ENCODE measurements around the gene RP9. TPM values are rescaled to one million over a fixed set of nuclear protein-coding genes. Genes with fewer than 3 reads are reported as not detected.

RP9 gene
- total RNA-seq, 1 donor = 7.0 TPM

GRCh38 chr7:33066771-33067170, 42.4 kb downstream of the RP9 start:
- DNase-seq (ENCODE audit: low read depth in 2 of 3, low spot score in 2 of 3) = no peak

- no peak for DNase-seq (ENCODE audit: low read depth in 2 of 3, low spot score in 2 of 3)
Observed at GRCh38 chr7:33065981-33066380, 43.2 kb downstream of the RP9 start.

- DNase-seq (ENCODE audit: low read depth in 2 of 3, low spot score in 2 of 3) = peak; percentile 90 to 97 (median 96)
Observed at GRCh38 chr7:33062782-33063443, 46.3 kb downstream of the RP9 start.

GRCh38 chr7:33062023-33062781, 47.0 kb downstream of the RP9 start, which contains the start of gene NT5C3A:
TSS of gene NT5C3A (minus strand) at chr7:33062776. CDS start at chr7:33062705, 71 bp downstream.
- peak in 1 of 3 donors; percentile 36 for DNase-seq (ENCODE audit: low read depth in 2 of 3, low spot score in 2 of 3)

DNA sequence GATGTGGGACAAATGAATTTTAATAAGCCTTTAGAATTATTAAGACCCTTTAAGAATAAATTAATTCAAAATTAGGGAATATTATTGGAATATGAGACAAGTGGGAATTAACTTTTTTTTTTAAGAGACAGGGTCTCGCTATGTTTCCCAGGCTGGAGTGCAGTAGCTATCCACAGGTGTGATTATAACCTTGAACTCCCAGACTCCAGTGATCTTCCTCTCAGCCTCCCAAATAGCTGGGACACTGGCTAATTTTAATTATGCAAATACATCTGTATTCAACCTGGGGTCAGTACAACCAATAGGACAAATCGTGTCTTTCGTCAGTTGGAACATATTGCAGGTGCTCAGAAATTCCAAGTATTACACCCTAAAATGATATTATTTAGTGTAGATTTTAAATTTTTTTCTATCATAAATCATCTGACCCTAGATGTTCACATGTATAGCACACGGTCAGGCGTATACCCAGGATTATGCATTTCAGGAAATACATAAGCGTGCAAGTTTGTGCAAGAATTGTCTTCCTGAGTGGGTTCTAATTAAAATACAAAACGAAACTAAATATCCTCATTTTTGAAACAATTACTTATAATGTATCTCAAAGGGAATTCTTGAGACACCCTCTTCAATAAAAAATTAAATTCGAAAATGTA, 47.8 kb downstream of the RP9 start:
- no peak for DNase-seq (ENCODE audit: low read depth in 2 of 3, low spot score in 2 of 3)

- no peak for DNase-seq (ENCODE audit: low read depth in 2 of 3, low spot score in 2 of 3)
Observed at GRCh38 chr7:33059635-33060034, 49.6 kb downstream of the RP9 start.

DNA sequence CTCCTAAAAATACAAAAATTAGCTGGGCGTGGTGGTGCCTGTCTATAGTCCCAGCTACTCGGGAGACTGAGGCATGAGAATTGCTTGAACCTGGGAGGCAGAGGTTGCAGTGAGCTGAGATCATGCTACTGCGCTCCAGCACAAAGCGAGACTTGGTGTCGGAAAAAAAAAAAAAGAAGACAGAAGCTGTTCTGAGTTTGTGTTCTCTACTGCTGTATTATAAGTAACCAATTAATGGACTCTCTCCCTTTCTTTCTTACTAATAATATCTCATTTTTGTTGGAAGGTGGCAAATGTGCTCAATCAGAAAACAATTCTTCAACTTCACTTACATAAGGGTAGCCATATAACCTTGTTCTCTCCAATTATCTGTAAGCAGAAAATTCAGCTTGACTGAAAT, 54.0 kb downstream of the RP9 start:
- no peak for DNase-seq (ENCODE audit: low read depth in 2 of 3, low spot score in 2 of 3)

DNA sequence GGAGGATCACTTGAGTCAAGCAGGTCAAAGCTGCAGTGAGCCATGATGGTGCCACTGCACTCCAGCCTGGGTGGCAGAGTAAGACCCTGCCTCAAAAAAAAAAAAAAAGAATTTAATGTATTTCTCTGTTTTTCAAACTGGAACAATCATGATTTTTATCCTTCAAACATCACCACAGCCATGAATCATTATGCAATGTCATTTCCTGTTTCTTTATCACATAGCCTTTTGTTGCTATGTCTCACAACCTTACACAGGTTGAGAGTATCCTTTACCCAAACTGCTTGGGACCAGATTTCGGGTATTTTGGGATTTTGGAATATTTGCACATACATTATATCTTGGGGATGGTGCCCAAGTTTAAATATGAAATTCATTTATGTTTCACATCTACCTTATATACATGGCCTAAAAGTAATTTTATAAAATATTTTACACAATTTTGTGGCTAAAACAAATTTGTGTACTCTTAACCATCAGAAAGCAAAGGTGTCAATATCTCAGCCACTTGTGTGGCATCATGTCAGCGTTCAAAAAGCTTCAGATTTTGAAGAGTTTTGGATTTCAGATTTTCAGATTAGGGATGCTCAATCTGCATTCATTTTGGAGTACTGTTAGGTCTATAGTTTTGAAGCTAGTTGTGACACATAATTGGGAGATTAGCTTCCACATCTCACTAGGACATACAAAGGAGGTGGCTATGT, 54.8 kb downstream of the RP9 start:
- peak in 2 of 3 donors; percentile 81 to 85 for DNase-seq (ENCODE audit: low read depth in 2 of 3, low spot score in 2 of 3)

DNA sequence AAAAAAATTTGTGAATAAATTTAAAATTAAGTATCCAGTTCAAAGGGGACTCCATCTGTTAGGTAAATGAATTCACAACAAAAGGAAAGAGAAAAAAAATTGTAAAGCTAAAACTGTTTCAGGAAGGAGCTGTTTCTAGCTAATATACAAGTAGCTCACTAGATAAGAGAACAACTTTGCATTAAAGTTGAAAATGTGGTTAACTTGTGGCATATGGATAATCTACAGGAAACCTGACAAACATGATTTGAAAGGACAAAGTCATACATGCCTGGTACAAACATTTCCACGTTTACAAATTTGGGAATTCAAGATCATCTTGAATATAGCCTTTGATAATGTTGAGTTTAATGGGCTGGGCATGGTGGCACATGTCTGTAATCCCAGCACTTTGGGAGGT, 55.5 kb downstream of the RP9 start:
- peak in 2 of 3 donors; percentile 79 to 88 for DNase-seq (ENCODE audit: low read depth in 2 of 3, low spot score in 2 of 3)

GRCh38 chr7:33050535-33051318, 58.5 kb downstream of the RP9 start:
- peak in 2 of 3 donors; percentile 68 to 71 for DNase-seq (ENCODE audit: low read depth in 2 of 3, low spot score in 2 of 3)

DNA sequence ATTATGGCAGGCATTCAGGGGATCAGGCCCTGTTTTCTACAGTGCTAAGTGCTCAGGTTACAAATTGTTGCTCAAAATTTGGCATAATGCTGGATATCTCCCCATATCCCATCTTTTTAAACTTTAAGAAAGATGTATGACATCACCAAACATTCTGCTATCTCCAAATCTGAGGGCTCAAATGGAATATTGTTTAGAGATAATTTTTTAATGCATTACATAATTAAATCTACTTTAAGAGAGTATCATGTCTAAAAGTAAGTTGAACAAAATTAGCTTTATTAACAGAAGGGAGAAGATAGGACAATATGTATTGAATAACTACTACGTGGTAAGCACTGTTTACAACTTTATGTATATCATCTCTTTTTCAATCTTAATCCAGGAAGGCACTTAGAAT, 60.5 kb downstream of the RP9 start:
- DNase-seq (ENCODE audit: low read depth in 2 of 3, low spot score in 2 of 3) = no peak

DNA sequence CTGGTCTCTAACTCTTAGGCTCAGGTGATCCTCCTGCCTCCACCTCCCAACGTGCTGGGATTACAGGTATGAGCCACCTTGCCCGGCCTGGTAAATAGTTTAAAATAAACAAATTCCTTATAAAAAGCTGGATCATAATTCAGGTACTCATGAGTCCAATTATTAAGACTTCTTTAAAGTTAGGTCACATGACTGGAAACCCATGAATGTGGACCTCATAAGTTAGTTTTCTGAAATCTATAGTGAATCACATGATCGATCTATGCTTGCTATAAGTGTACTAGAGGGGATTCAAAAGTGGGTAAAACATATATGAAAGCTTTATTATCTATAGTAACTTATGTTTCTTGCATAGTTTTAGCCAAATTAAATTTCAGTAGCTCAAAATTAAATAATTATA, 60.9 kb downstream of the RP9 start:
- DNase-seq (ENCODE audit: low read depth in 2 of 3, low spot score in 2 of 3) = no peak

DNA sequence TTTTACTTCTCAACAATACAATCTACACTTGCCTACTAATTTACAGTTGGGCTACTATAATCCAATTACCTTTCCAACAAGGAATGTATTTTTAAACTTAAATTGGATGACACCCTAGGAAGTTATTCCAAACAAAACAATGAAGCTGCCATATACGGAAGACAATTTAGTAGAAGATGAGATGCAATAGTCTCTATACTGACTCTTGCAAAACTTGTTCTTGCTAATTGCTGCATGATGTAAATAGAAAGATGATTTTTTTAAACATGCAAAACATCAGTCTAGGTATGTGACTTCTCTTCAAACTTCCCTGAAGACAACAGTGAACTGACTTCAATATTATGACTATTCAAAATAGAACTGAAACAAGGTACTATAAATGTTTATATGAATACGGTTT, 64.2 kb downstream of the RP9 start:
- DNase-seq (ENCODE audit: low read depth in 2 of 3, low spot score in 2 of 3) = no peak

Small RNA genes lying within 50 kb of the gene (small RNA-seq; reads per million reads assigned to genes)
- gene AC074338.1 (not detected), gene RN7SL505P (not detected)

Other genes starting within 250 kb of the RP9 start
- gene KBTBD2, start 217.6 kb downstream of the RP9 start, total RNA-seq = 45.8 TPM
- gene FKBP9, start 152.0 kb downstream of the RP9 start, total RNA-seq = 7.3 TPM
- gene NT5C3A, start 46.6 kb downstream of the RP9 start, total RNA-seq = 16.7 TPM
- 12.1 TPM for gene BBS9, start 20.2 kb upstream of the RP9 start, total RNA-seq